Activated T-helper 1 cell treated with Interleukin-2 at 50 U/mL for 16 hours (primary cell): ENCODE results near the gene GIT2.
"Not testable (repeated sequence)": the region's sequence is repeated elsewhere in the genome, so short reads cannot be mapped to it uniquely, and the experiment has no call there.

ENCODE experiments used
- DNase-seq: peaks from one replicate; pipeline ENCODE4 v3.0.0-alpha.2; 2020; ENCODE audit warnings: low read depth

GIT2 gene

DNA sequence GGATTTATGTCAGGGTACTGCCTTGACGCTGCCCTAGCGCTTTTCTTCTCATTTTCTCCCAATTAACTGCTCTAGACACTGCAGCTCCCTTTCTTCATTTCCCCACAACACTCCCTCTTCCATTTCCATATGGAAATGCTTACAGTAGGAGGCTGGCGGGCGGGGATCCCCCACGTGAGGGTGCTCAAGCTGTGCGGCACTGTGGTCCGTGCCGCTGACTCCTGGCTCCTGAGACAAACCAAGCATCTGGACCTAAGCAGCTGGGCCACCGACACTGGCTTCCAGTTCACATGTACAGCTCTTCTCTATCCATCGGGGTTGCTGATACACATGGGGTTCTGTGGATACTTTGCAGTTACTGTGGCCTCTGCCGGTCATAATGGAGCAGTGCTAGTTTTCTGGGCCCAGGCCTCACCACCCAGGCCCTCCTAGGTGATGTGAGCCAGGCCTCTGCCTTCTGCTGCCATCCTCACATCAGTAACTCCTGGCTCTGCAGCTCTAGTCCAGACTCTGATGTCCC is 75.8 kb downstream of the GIT2 start:
- DNase-seq = no peak

DNA sequence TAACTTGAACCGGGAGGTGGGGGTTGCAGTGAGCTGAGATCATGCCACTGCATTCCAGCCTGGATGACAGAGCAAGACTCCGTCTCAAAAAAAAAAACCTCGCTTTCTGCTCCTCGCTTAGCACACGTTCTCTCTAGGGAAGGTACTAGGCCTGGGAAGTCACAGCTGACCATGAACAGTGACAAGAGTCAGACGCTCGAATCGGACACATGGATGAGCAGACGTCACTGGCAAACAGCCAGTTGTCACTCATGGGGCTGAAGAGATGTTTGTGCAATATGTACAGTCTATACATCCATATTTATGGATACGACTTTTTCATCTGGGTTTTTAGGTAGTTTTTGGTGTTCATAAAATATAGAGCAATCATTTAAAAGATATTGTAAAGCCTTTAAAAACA is 76.7 kb downstream of the GIT2 start:
- no peak for DNase-seq

- DNase-seq = no peak
These were observed 80.1 kb downstream of the GIT2 start for GRCh38 chr12:109916045-109916444.

- no peak for DNase-seq
These were observed 80.8 kb downstream of the GIT2 start for GRCh38 chr12:109915171-109916040.

- DNase-seq = no peak
These were observed 81.7 kb downstream of the GIT2 start for GRCh38 chr12:109914461-109914860.

- no peak for DNase-seq
These were observed 83.3 kb downstream of the GIT2 start for GRCh38 chr12:109912855-109913321.

DNA sequence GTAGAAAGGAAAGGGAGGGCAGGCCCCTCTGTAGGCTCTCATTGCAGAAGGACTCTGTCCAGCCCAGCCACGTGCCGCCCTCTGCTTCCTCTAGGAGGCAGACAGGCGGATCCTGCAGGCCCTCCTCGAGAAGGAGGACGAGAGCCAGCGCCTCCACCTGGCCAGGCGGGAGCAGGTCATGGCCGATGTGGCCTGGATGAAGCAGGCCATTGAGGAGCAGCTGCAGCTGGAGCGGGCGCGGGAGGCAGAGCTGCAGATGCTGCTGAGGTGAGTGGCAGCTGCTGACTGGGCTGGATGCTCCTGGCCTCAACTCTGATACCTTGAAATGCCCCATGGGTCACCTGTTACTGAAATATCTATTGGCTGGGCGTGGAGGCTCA is 85.2 kb downstream of the GIT2 start:
- DNase-seq = no peak

GRCh38 chr12:109910254-109910968 is 85.8 kb downstream of the GIT2 start:
- DNase-seq = no peak

- DNase-seq = no peak
These were observed 90.9 kb downstream of the GIT2 start for GRCh38 chr12:109905301-109905700.

DNA sequence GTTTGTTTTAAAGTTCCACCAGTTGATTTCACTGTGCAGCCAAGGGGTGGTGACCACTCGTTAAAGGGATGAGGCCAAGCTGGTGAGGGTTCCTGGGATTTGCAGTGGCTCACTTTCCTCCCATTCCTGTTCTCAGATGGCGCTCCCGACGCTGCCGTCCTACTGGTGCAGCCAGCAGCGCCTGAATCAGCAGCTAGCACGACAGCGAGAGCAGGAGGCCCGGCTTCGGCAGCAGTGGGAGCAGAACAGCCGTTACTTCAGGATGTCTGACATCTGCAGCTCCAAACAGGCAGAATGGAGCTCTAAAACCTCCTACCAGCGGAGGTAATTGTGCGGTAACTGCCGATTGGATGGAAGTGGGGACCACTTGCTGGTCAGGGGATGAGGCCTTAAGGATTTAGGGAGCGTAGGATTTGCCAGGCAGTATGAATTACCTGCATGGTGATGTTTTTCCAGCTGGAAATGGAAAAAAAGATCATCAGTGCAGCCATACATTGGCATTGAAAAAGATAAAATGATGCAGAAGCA is 93.2 kb downstream of the GIT2 start:
- no peak for DNase-seq

DNA sequence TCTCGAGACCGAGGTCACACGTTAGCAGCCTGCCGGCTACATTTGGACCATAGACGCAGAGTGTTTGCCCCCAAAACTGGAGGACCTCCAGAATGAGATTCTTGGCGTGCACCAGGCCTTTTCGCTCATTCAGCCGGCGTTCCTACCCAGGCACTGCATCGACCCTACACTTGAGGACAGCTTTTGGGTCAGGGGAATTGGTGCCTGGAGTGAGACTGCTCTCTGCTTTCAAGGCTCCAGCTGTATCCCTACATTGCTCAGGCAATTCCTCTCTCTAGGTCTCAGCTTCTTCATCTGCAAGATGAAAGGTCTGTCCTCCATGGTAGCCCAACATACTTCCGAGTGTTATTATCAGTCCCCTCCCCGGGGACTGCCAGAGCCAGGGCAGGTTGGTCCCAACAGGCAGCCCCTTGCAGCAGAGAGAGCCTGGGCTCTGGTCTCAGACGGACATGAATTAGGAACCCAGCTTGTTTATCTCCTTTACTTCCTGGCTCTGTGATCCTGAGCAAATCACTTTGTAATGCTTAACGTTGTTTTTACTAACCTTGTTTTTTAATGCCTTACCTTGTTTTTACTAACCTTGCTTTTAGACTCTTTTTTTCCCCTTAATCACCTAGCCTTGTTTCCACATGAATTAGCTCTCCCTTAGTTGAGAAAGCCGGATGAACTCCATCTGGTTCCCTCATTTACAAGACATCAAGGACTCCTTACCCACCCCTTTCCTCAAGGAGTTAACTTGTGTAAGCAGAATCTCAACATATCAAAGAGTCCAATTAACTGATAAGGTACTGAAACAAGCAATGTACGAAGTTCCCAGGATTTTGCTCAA is 95.2 kb downstream of the GIT2 start:
- DNase-seq = no peak

- DNase-seq = peak; percentile 63
These were observed 96.1 kb downstream of the GIT2 start, which contains the start of gene TCHP for GRCh38 chr12:109899783-109900751. TSS of gene TCHP (plus strand) at chr12:109900274. CDS start at chr12:109903027, 2,753 bp downstream.

GRCh38 chr12:109899345-109899744 is 96.8 kb downstream of the GIT2 start:
- DNase-seq = not testable (repeated sequence)

- DNase-seq = no peak
These were observed 99.1 kb downstream of the GIT2 start for GRCh38 chr12:109897029-109897428.

GRCh38 chr12:109896188-109896587 is 100.0 kb downstream of the GIT2 start:
- no peak for DNase-seq

- DNase-seq = no peak
These were observed 101.2 kb downstream of the GIT2 start for GRCh38 chr12:109894939-109895338.

DNA sequence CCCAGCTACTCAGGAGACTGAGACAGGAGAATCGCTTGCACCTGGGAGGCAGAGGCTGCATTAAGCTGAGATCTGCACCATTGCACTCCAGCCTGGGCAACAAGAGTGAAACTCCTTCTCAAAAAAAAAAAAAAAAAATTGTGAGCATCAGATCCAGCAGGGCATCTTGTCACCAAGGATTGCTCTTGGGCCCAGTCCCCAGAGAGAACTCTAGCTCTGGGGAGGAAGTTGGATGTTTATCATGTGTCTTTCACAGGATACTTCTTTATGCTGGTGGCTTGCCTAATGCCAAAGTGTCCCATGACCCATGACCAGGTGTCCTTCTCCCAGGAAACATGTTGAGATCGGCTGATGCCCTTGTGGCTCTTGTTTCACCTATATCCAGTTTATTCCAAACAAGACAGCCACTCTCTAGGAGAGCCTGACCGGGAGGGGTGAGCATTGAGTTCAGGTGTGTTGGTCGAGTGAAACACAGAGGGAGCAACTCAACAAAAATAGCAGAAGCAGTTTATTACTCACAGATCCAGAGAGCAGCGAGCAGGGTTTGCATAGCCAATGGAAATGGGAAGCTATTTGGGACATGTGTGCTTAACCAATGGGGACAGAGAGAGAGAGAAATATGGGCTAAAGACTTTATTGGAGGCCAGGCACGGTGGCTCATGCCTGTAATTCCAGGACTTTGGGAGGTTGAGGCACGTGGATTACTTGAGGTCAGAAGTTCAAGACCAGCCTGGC is 102.7 kb downstream of the GIT2 start:
- no peak for DNase-seq

GRCh38 chr12:109892748-109893147 is 103.4 kb downstream of the GIT2 start:
- DNase-seq = no peak

DNA sequence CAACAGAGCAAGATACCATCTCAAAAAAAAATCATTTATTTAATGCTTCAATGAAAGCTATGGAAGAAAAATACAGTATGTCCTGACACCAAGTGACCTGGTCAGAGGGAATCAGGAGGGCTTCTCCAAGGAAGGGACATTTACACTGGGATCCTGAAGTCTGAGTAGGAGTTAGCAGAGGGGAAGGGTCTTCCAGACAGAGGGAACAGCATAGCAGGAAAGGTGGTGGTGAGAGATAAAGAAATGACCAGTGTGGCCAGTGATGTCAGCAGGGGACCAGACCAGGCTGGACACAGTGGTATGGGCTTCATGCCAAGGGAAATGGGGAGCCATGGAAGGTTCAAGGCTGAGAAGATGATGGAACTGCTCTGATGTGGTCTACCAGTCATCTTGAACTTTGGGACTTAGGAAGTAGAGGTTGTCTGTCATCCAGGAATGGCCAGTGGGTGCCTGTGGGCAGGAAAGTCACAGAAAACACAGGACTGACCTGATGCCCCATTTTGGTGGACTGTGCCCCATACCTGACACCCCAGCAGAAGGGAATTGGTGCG is 103.9 kb downstream of the GIT2 start:
- no peak for DNase-seq

GRCh38 chr12:109891731-109892130 is 104.4 kb downstream of the GIT2 start:
- DNase-seq = not testable (repeated sequence)
